HCEC 1CT (cell line): ENCODE results near the gene LIAS.
A peak's percentile ranks its signal among the peaks of the same experiment; 100 is the strongest.
"Not testable (repeated sequence)": the region's sequence is repeated elsewhere in the genome, so short reads cannot be mapped to it uniquely, and the experiment has no call there.

Experiments used
- DNase-seq: peaks from one replicate; pipeline ENCODE4 v3.0.0-alpha.2; 2017

LIAS gene

GRCh38 chr4:39502019-39502663 is 43.3 kb downstream of the LIAS start:
- DNase-seq = peak; percentile 55

GRCh38 chr4:39502664-39503035 is 43.8 kb downstream of the LIAS start:
- DNase-seq = not testable (repeated sequence)

- DNase-seq = no peak
Measured at GRCh38 chr4:39504538-39504937, 45.7 kb downstream of the LIAS start.

GRCh38 chr4:39505581-39505980 is 46.7 kb downstream of the LIAS start:
- peak; percentile 6 for DNase-seq

GRCh38 chr4:39510348-39510929 is 51.6 kb downstream of the LIAS start:
- DNase-seq = no peak

GRCh38 chr4:39514266-39514665 is 55.4 kb downstream of the LIAS start:
- DNase-seq = not testable (repeated sequence)

- DNase-seq = peak; percentile 46
Measured at GRCh38 chr4:39514888-39515401, 56.1 kb downstream of the LIAS start.

- not testable (repeated sequence) for DNase-seq
Measured at GRCh38 chr4:39515669-39516401, 57.0 kb downstream of the LIAS start.

- DNase-seq = no peak
Measured at GRCh38 chr4:39516407-39516966, 57.6 kb downstream of the LIAS start.

GRCh38 chr4:39518484-39518883 is 59.6 kb downstream of the LIAS start:
- no peak for DNase-seq

- DNase-seq = peak; percentile 79
Measured at GRCh38 chr4:39521253-39521919, 62.5 kb downstream of the LIAS start.

- no peak for DNase-seq
Measured at GRCh38 chr4:39522068-39522467, 63.2 kb downstream of the LIAS start.

GRCh38 chr4:39524161-39524957 is 65.5 kb downstream of the LIAS start:
- no peak for DNase-seq

- no peak for DNase-seq
Measured at GRCh38 chr4:39525822-39526690, 67.2 kb downstream of the LIAS start.

GRCh38 chr4:39526765-39527295 is 68.0 kb downstream of the LIAS start:
- no peak for DNase-seq

GRCh38 chr4:39527296-39528060 is 68.6 kb downstream of the LIAS start, which contains the start of gene UGDH:
TSS of gene UGDH (minus strand) at chr4:39527439. CDS start at chr4:39521512, 5,927 bp downstream.
- DNase-seq = peak; percentile 94

- DNase-seq = peak; percentile 87
Measured at GRCh38 chr4:39528061-39528465, 69.2 kb downstream of the LIAS start.
